Suprapubic skin (tissue), 4 donors: ENCODE data around the gene ITPRIP. TPM values are rescaled to one million over a fixed set of nuclear protein-coding genes. Genes with fewer than 3 reads are reported as not detected.

Experiments
- DNase-seq, 2 donors: peaks; one replicate each; pipeline ENCODE4 v3.0.0-alpha.2; 2019; ENCODE audit warnings: low spot score in 2 of 2
- H3K27ac ChIP-seq: fragments of 200-600 bp; sonication (generic); one replicate; pipeline ENCODE4 v1.5.1; 2019
- H3K27me3 ChIP-seq: fragments of 200-600 bp; sonication (generic); one replicate; pipeline ENCODE4 v1.5.1; 2019
- H3K36me3 ChIP-seq: fragments of 200-600 bp; sonication (generic); one replicate; pipeline ENCODE4 v1.5.1; 2019
- H3K4me1 ChIP-seq: fragments of 200-600 bp; sonication (generic); one replicate; pipeline ENCODE4 v1.5.1; 2019
- H3K4me3 ChIP-seq: fragments of 200-600 bp; sonication (generic); one replicate; pipeline ENCODE4 v1.5.1; 2019; ENCODE audit warnings: mild to moderate bottlenecking
- H3K9me3 ChIP-seq: fragments of 200-600 bp; sonication (generic); one replicate; pipeline ENCODE4 v1.5.1; 2019
- EP300 ChIP-seq: sonication (generic); formaldehyde crosslinking; IDR thresholded peaks from one replicate; pipeline ENCODE4 v1.6.1; 2017; ENCODE audit warnings: antibody characterized with exemption
- POLR2A ChIP-seq, 2 donors: fragments of 450-650 bp; IDR thresholded peaks; one replicate each; pipeline ENCODE4 v1.6.1; 2017; ENCODE audit warnings: antibody characterized with exemption in 2 of 2, mild to moderate bottlenecking in 2 of 2, moderate library complexity in 2 of 2
- POLR2AphosphoS5 ChIP-seq, 3 donors: sonication (generic); formaldehyde crosslinking; IDR thresholded peaks; one replicate each; pipeline ENCODE4 v1.6.1; 2017; ENCODE audit warnings: antibody characterized with exemption in 3 of 3
- WGBS: methylation state at CpG from one replicate; pipeline ENCODE4 v1.1.5; 2018; 5-methylcytosine and 5-hydroxymethylcytosine counted together
- total RNA-seq, 4 donors: library from RNA; depleted of rRNA; stranded (reverse); fragments of >200 nt; gene quantifications; one replicate each; pipeline ENCODE4 v1.1.0, GENCODE V29; 2016
- TF ChIP-seq, protein P1 (sequence below), 2 donors: fragments of 200-600 bp in 1 of 2; fragments of 450-650 bp in 1 of 2; sonication (generic) in 1 of 2; IDR thresholded peaks; one replicate each; pipeline ENCODE4 v1.5.1; 2016 to 2019; ENCODE audit warnings: antibody characterized with exemption in 2 of 2, mild to moderate bottlenecking in 1 of 2, moderate library complexity in 1 of 2

The ITPRIP gene
- total RNA-seq, 4 donors from 2014 or later: 98.5 to 217 (median 191) TPM

DNA sequence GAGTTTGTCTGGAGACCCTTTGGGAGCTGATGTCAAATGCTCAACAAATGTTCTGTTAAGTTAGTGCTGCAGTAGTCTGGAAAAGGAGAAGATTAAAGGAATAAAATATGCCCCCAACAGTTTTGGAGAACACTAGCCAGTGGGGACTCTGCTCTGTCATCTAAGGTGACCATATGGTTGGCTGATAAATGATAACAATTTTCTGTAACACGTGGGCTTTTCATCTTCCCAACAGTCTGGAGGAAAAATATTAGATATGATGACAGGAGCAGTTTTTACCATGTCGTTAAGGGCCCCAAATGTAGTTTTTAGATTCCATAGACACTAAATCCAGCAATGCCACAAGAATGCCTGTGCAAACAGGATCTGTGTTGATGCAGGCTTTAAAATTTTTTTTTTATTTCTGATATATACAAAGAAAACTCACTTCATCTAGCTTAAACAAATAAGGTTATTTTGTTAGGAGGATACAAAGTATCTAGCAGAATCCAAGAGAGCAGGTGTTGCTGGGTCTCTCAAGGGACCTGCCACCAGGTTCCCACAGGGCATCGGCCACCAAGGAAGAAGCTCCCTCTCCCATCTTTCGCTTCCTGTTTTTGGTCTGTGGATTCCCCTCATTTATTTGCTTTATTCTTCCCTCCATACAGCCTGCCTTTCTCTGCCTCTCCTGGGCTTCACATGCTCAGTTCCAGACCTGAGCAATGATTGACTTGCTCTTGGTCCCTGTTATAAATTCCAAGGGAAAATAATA is 9.2 kb upstream of the ITPRIP start:
- TF ChIP-seq EP300 (no peak), POLR2AphosphoS5 (IDR thresholded peaks at IDR 0.05) (no peak), POLR2A (IDR thresholded peaks at IDR 0.05) (no peak)
- TF ChIP-seq, protein P1, sequence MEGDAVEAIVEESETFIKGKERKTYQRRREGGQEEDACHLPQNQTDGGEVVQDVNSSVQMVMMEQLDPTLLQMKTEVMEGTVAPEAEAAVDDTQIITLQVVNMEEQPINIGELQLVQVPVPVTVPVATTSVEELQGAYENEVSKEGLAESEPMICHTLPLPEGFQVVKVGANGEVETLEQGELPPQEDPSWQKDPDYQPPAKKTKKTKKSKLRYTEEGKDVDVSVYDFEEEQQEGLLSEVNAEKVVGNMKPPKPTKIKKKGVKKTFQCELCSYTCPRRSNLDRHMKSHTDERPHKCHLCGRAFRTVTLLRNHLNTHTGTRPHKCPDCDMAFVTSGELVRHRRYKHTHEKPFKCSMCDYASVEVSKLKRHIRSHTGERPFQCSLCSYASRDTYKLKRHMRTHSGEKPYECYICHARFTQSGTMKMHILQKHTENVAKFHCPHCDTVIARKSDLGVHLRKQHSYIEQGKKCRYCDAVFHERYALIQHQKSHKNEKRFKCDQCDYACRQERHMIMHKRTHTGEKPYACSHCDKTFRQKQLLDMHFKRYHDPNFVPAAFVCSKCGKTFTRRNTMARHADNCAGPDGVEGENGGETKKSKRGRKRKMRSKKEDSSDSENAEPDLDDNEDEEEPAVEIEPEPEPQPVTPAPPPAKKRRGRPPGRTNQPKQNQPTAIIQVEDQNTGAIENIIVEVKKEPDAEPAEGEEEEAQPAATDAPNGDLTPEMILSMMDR (IDR thresholded peaks at IDR 0.05): no peak
- Histone ChIP-seq H3K27ac (no peak overlapping the region), H3K36me3 (no peaks in the 10 kb centered on the region)

DNA sequence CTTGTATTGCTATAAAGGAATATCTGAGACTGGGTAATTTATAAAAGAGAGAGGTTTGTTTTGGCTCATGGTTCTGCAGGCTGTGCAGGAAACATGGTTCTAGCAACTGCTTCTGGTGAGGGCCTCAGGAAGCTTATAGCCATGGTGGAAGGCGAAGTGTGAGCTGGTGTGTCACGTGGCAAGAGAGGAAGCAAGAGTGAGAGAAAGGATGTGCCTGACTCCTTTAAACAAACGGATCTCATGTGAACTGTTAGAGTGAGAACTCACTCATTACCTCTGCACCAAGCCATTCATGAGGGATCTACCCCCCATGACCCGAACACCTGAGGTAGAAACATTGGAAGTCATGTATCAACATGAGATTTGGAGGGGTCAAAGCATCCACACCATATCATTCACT is 7.7 kb upstream of the ITPRIP start:
- 77% methylated on average over 4 of the region's 4 CpGs for WGBS
- Histone ChIP-seq H3K27ac (no peak overlapping the region), H3K27me3 (no peaks in the 10 kb centered on the region), H3K4me1 (peaks cover 16% of the 10 kb centered on the region), H3K36me3 (no peaks in the 10 kb centered on the region), H3K4me3 (no peak overlapping the region), H3K9me3 (no peaks in the 10 kb centered on the region)
- DNase-seq: no peak
- no peak for TF ChIP-seq POLR2A (IDR thresholded peaks at IDR 0.05)
- TF ChIP-seq POLR2AphosphoS5 (IDR thresholded peaks at IDR 0.05): no peak
- TF ChIP-seq EP300: no peak
- TF ChIP-seq, protein P1 (IDR thresholded peaks at IDR 0.05): no peak

More for the DNA sequence above, 9.2 kb upstream of the ITPRIP start:
- no peaks in the 10 kb centered on the region for H3K9me3 ChIP-seq
- 83% methylated on average over 4 of the region's 4 CpGs for WGBS
- DNase-seq: no peak
- H3K27me3 ChIP-seq: no peaks in the 10 kb centered on the region
- H3K4me3 ChIP-seq: no peak overlapping the region
- peaks cover 26% of the 10 kb centered on the region for H3K4me1 ChIP-seq

DNA sequence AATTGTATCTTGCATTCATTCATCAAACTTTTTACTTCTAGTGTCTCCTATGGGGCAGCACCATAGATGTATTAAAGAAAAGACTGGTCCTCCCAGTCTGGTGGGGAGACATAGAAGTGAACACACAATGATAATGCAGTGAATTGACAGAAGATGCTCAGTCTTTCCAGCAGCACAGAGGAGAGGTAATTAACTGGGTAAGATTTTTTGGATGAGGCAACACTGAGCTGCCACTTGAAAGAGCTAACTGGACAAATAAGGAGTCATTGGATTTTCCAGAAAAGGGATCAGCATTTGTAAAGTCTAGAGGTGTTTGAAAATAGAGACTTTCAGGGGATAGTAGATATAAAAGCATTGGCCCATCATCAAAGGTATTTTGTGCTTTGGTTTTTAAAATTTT is 7.2 kb upstream of the ITPRIP start:
- no peak for DNase-seq
- peaks cover 16% of the 10 kb centered on the region for H3K4me1 ChIP-seq
- H3K4me3 ChIP-seq: no peak overlapping the region
- H3K36me3 ChIP-seq: no peaks in the 10 kb centered on the region
- H3K9me3 ChIP-seq: no peaks in the 10 kb centered on the region
- no peak overlapping the region for H3K27ac ChIP-seq
- no peaks in the 10 kb centered on the region for H3K27me3 ChIP-seq
- no peak for TF ChIP-seq EP300
- TF ChIP-seq, protein P1 (IDR thresholded peaks at IDR 0.05): no peak
- TF ChIP-seq POLR2AphosphoS5 (IDR thresholded peaks at IDR 0.05): no peak
- TF ChIP-seq POLR2A (IDR thresholded peaks at IDR 0.05): no peak

DNA sequence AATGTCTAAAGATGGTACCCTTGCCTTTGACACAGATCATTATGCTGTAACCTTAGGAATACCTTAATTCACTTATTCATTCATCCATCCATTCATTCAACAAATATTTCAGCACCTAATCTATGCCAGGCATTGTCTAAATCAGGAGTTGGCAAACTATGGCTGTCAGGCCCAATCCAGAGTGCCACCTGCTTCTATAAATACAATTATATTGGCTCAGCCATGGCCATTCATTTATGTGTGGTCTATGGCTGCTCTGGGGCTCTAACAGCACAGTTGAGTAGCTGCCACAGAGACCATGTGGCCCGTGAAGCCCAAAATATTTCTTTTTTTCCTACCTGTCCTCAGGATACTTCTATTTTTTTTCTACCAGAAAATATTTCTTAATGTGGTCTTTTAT is 6.0 kb upstream of the ITPRIP start:
- no peaks in the 10 kb centered on the region for H3K9me3 ChIP-seq
- H3K36me3 ChIP-seq: no peaks in the 10 kb centered on the region
- no peaks in the 10 kb centered on the region for H3K27me3 ChIP-seq
- 82% methylated on average over 1 of the region's 1 CpG for WGBS
- H3K27ac ChIP-seq: no peak overlapping the region
- no peak for DNase-seq
- TF ChIP-seq POLR2AphosphoS5 (IDR thresholded peaks at IDR 0.05) (no peak), POLR2A (IDR thresholded peaks at IDR 0.05) (no peak), EP300 (no peak)
- TF ChIP-seq, protein P1 (IDR thresholded peaks at IDR 0.05): no peak
- H3K4me3 ChIP-seq: no peak overlapping the region
- H3K4me1 ChIP-seq: peaks cover 16% of the 10 kb centered on the region

DNA sequence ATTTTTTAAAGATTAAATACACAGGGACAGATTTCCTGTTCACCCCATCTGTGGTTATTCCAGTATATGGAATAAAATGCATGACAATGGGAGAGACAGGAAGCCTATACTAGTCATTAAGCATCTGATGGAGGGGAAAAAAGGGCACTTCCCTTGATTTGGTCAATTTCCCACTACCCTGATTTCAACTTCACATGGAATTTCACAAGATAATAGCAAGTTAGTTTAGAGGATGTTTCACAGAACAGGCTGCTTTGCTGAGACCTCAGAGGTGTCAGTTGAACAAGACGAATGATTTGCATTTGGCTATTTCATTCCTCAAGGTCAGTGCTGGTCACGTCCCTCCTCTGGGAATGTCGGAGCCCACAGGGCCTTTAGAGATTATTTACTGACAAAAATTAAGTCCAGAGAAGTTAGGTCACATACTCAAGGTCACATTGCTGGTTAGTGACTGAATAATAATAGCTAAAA is 4.7 kb upstream of the ITPRIP start:
- 71% methylated on average over 3 of the region's 3 CpGs for WGBS
- H3K4me1 ChIP-seq: peaks cover 19% of the 10 kb centered on the region
- no peaks in the 10 kb centered on the region for H3K27me3 ChIP-seq
- DNase-seq: no peak
- no peaks in the 10 kb centered on the region for H3K9me3 ChIP-seq
- TF ChIP-seq POLR2A (IDR thresholded peaks at IDR 0.05) (no peak), POLR2AphosphoS5 (IDR thresholded peaks at IDR 0.05) (no peak), EP300 (no peak)
- TF ChIP-seq, protein P1 (IDR thresholded peaks at IDR 0.05): no peak
- H3K4me3 ChIP-seq: no peak overlapping the region
- no peaks in the 10 kb centered on the region for H3K36me3 ChIP-seq
- H3K27ac ChIP-seq: no peak overlapping the region
